ENCODE measurements around the gene GRIN2B.

The GRIN2B gene

DNA sequence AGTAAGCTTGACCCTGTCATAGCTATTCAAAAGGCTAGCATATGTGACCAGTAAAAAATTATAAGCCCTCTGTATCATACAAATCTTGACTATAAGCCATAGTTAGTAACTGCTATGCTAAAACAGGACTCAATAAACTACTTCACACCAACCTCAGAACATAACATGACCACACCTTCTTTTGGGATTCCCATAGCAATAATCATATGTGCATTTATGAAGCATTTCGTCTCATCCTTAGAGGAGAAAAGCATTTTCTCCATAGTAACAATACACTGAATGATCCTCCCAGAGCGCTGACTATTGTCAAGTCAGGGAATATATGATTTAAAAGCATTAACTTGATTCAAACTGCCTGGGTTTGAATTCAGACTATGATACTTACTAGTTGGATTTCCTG is 46.2 kb downstream of the GRIN2B start:
- no peak for DNase-seq
- H3K4me1 ChIP-seq (ENCODE audit: low read length), result no peaks in the 10 kb centered on the region
- H3K9me2 ChIP-seq (replicated peaks; ENCODE audit: insufficient read depth, low read length), result no peaks in the 10 kb centered on the region
- no peaks in the 10 kb centered on the region for H3K27me3 ChIP-seq (replicated peaks; ENCODE audit: insufficient read depth, low read length)
- TF ChIP-seq CTCF (IDR thresholded peaks at IDR 0.05; ENCODE audit: low read length) (no peak), EZH2 (optimal IDR thresholded peaks at IDR 0.05; ENCODE audit: low read depth, low read length) (no peak), EZH2phosphoT487 (IDR thresholded peaks at IDR 0.05; ENCODE audit: low read length) (no peak)
- H2AFZ ChIP-seq (ENCODE audit: low read length), result no peak overlapping the region
- H3K9me3 ChIP-seq (replicated peaks; ENCODE audit: insufficient read depth, low read length), result no peaks in the 10 kb centered on the region
- H3K4me3 ChIP-seq (ENCODE audit: low read length), result no peak overlapping the region
- H3K79me2 ChIP-seq (ENCODE audit: low read length), result no peaks in the 10 kb centered on the region
- H3F3A ChIP-seq (ENCODE audit: insufficient read depth, low read length), result no peaks in the 10 kb centered on the region
- H3K9ac ChIP-seq (ENCODE audit: low read length), result no peak overlapping the region
- H3K27ac ChIP-seq (ENCODE audit: low read length), result no peak overlapping the region
- H3K4me2 ChIP-seq (ENCODE audit: low read depth, low read length), result no peak overlapping the region
- H4K20me1 ChIP-seq (ENCODE audit: insufficient read depth, low read length), result no peaks in the 10 kb centered on the region
- H3K36me3 ChIP-seq (replicated peaks; ENCODE audit: insufficient read depth, low read length), result no peaks in the 10 kb centered on the region
